A673 (cell line): ENCODE data around the gene SDCCAG8. TPM values are rescaled to one million over a fixed set of nuclear protein-coding genes. Genes with fewer than 3 reads are reported as not detected.

ENCODE experiments used
- BruUV-seq: library from RNA; stranded (reverse); fragments of 400-500 nt; replicated peaks from 2 replicates; lab custom pipeline; 2021; lab: Mats Ljungman, UMichigan
- CTCF ChIA-PET: fragments of 300-600 bp; sonication (Branson Sonifier 250); formaldehyde crosslinking; loops from one replicate; lab custom pipeline; 2022; ENCODE audit warnings: antibody characterized with exemption; lab: Charles Lee
- POLR2A ChIA-PET: fragments of 300-600 bp; sonication (Branson Sonifier 250); formaldehyde crosslinking; loops from one replicate; lab custom pipeline; 2022; ENCODE audit warnings: antibody characterized with exemption; ENCODE audit not compliant: low non-redundant PET; lab: Charles Lee
- DNase-seq: peaks from one replicate; pipeline ENCODE4 v3.0.0-alpha.2; 2015; ENCODE audit warnings: low spot score
- H3K27ac ChIP-seq: fragments of 200-600 bp; sonication (generic); 2 replicates; pipeline ENCODE4 v1.5.1; 2016; ENCODE audit warnings: mixed run types, low read depth, mild to moderate bottlenecking, mixed read lengths, antibody characterized with exemption, low read length; ENCODE audit not compliant: poor library complexity, severe bottlenecking
- H3K27me3 ChIP-seq: fragments of 200-600 bp; sonication (generic); replicated peaks from 2 replicates; pipeline ENCODE4 v1.6.1; 2017; ENCODE audit warnings: mixed run types, low read depth, mild to moderate bottlenecking, mixed read lengths, antibody characterized with exemption, low read length; ENCODE audit not compliant: insufficient read depth, poor library complexity
- H3K36me3 ChIP-seq: fragments of 200-600 bp; sonication (generic); 2 replicates; pipeline ENCODE4 v1.6.1; 2016; ENCODE audit warnings: mixed run types, mild to moderate bottlenecking, mixed read lengths, antibody characterized with exemption, low read length; ENCODE audit not compliant: insufficient read depth, poor library complexity, severe bottlenecking
- H3K4me1 ChIP-seq: fragments of 200-600 bp; sonication (generic); 2 replicates; pipeline ENCODE4 v1.6.1; 2017; ENCODE audit warnings: mixed run types, mild to moderate bottlenecking, mixed read lengths, antibody characterized with exemption, low read length; ENCODE audit not compliant: insufficient read depth, poor library complexity, severe bottlenecking
- H3K4me3 ChIP-seq: fragments of 200-600 bp; sonication (generic); 2 replicates; pipeline ENCODE4 v1.5.1; 2016; ENCODE audit warnings: low read depth, mixed run types, mild to moderate bottlenecking, mixed read lengths, low read length; ENCODE audit not compliant: poor library complexity, severe bottlenecking
- H3K9me3 ChIP-seq: fragments of 200-600 bp; sonication (generic); 2 replicates; pipeline ENCODE4 v1.6.1; 2016; ENCODE audit warnings: mixed run types, low read depth, mild to moderate bottlenecking, mixed read lengths, antibody characterized with exemption, low read length; ENCODE audit not compliant: poor library complexity, severe bottlenecking
- CTCF ChIP-seq: fragments of 300-800, 200-600 bp; sonication (generic); conservative IDR thresholded peaks from 2 replicates; pipeline ENCODE4 v1.5.1; 2017; ENCODE audit warnings: low read depth, mild to moderate bottlenecking, antibody characterized with exemption, low read length, moderate library complexity, mixed read lengths
- EZH2 ChIP-seq: fragments of 200-600 bp; sonication (generic); IDR thresholded peaks from 2 replicates; pipeline ENCODE4 v1.6.1; 2017; ENCODE audit warnings: borderline replicate concordance, low read depth, mild to moderate bottlenecking, mixed read lengths, antibody characterized with exemption, low read length; ENCODE audit not compliant: poor library complexity, severe bottlenecking
- intact Hi-C: fragments of 100-400 bp; cut with micrococcal nuclease; formaldehyde crosslinking; loops from one replicate; pipeline ENCODE4 v1.10.0; 2022; ENCODE audit not compliant: unreplicated experiment
- total RNA-seq: library from RNA; stranded (reverse); gene quantifications from 2 replicates; pipeline ENCODE4 v1.2.3, GENCODE V29; 2021

SDCCAG8 gene
- total RNA-seq, 1 experiment from 2014 or later = 9.1 TPM

- intact Hi-C loops = no loop called here
- Histone ChIP-seq H3K36me3 (no peaks in the 10 kb centered on the region), H3K4me3 (no peak overlapping the region), H3K4me1 (peaks cover 34% of the 10 kb centered on the region), H3K9me3 (no peaks in the 10 kb centered on the region), H3K27me3 (no peaks in the 10 kb centered on the region), H3K27ac (peak overlapping the region; percentile 73)
- DNase-seq = peak; percentile 4
- no TSS peak for BruUV-seq
- TF ChIP-seq EZH2 (no peak), CTCF (no peak)
- ChIA-PET POLR2A (no interaction called here), CTCF (no interaction called here)
Measured at GRCh38 chr1:243493156-243494129, 237.6 kb downstream of the SDCCAG8 start.

- Histone ChIP-seq H3K27ac (peak overlapping the region; percentile 73), H3K9me3 (no peaks in the 10 kb centered on the region), H3K27me3 (no peaks in the 10 kb centered on the region), H3K36me3 (no peaks in the 10 kb centered on the region), H3K4me3 (no peak overlapping the region), H3K4me1 (peaks cover 34% of the 10 kb centered on the region)
- ChIA-PET CTCF (no interaction called here), POLR2A (interaction anchor here (0.6 kb wide), 1 partner anchor 385 kb away, joined by 25 read pairs; no protein-coding TSS in a partner anchor)
- DNase-seq = peak; percentile 59
- TF ChIP-seq EZH2 = no peak
- no peak for TF ChIP-seq CTCF
- intact Hi-C loops = no loop called here
- BruUV-seq = no TSS peak
Measured at GRCh38 chr1:243494741-243495431, 239.0 kb downstream of the SDCCAG8 start.

- intact Hi-C loops = no loop called here
- Histone ChIP-seq H3K27ac (peak overlapping the region; percentile 73), H3K9me3 (no peaks in the 10 kb centered on the region), H3K36me3 (no peaks in the 10 kb centered on the region), H3K4me3 (no peak overlapping the region), H3K4me1 (peaks cover 34% of the 10 kb centered on the region), H3K27me3 (no peaks in the 10 kb centered on the region)
- DNase-seq = peak; percentile 27
- ChIA-PET CTCF (interaction anchor here (0.5 kb wide), 1 partner anchor 142 kb away, joined by 3 read pairs; no protein-coding TSS in a partner anchor), POLR2A (interaction anchor here (0.6 kb wide), 1 partner anchor 384 kb away, joined by 25 read pairs; no protein-coding TSS in a partner anchor)
- TF ChIP-seq EZH2 (no peak), CTCF (no peak)
- BruUV-seq = no TSS peak
Measured at GRCh38 chr1:243495442-243496186, 239.8 kb downstream of the SDCCAG8 start.
